ENCODE measurements around the gene DLGAP5.

The DLGAP5 gene, protein sequence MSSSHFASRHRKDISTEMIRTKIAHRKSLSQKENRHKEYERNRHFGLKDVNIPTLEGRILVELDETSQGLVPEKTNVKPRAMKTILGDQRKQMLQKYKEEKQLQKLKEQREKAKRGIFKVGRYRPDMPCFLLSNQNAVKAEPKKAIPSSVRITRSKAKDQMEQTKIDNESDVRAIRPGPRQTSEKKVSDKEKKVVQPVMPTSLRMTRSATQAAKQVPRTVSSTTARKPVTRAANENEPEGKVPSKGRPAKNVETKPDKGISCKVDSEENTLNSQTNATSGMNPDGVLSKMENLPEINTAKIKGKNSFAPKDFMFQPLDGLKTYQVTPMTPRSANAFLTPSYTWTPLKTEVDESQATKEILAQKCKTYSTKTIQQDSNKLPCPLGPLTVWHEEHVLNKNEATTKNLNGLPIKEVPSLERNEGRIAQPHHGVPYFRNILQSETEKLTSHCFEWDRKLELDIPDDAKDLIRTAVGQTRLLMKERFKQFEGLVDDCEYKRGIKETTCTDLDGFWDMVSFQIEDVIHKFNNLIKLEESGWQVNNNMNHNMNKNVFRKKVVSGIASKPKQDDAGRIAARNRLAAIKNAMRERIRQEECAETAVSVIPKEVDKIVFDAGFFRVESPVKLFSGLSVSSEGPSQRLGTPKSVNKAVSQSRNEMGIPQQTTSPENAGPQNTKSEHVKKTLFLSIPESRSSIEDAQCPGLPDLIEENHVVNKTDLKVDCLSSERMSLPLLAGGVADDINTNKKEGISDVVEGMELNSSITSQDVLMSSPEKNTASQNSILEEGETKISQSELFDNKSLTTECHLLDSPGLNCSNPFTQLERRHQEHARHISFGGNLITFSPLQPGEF

DNA sequence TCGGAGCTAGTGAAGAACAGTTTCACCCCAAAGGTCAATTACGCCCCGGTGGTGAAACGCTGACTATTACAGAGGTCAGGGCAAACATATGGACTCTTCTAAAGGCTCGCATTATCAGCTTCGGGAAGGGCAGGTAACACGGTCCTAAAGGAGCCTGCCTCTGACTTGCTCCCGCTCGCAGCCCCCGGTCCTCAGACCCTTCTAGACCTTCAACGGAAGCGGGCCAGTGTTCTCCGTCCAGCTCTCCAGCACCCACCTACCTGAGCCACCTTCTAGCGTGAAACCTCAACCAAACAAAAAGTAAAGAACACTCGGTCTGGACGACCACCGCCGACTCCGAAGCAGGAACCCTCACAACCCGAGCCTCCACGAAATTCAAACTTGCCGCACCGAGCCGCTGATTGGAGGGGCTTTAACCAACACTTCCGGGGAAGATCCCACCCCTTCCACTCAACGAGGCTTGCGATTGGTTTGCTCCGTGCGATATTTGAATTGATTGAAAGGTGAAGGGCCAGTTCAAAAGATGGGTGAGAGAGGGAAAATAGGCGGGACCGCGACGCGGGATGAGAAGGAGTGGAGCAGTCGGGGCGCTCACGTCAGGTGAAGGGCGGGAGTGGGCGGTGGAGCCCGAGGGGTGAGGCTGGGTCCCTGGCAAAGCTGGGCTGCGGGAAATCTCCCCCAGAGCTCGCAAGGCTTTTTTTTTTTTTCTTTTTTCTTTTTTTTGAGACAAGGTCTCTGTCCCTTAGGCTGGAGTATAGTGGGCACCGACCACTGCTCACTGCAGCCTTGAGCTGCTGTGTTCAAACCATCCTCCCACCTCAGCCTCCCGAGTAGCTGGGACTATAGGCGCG lies at the start of gene DLGAP5:
Gene DLGAP5, minus strand, starts transcription at position 383 of the 851 bp plus-strand sequence. CDS start 2,406 bp downstream, outside the sequence.
- no peak for TF ChIP-seq CEBPB (IDR thresholded peaks at IDR 0.05)
- TF ChIP-seq TAF1 (IDR thresholded peaks at IDR 0.05; ENCODE audit: low read depth), result peak; percentile 71
- TF ChIP-seq, protein P1, sequence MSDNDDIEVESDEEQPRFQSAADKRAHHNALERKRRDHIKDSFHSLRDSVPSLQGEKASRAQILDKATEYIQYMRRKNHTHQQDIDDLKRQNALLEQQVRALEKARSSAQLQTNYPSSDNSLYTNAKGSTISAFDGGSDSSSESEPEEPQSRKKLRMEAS (IDR thresholded peaks at IDR 0.05), result peak; percentile 47; the same call in 1 of the 2 replicates
- no peak for TF ChIP-seq CREB1 (IDR thresholded peaks at IDR 0.05; ENCODE audit: low read depth)
- 0 out of 2 replicates have a peak, but pooled peaks have one; percentile 28 for TF ChIP-seq ZBTB7A (IDR thresholded peaks at IDR 0.05; ENCODE audit: low read depth)
- TF ChIP-seq FOXM1 (IDR thresholded peaks at IDR 0.05; ENCODE audit: borderline replicate concordance, low read depth), result peak; percentile 92
- TF ChIP-seq, protein P2, sequence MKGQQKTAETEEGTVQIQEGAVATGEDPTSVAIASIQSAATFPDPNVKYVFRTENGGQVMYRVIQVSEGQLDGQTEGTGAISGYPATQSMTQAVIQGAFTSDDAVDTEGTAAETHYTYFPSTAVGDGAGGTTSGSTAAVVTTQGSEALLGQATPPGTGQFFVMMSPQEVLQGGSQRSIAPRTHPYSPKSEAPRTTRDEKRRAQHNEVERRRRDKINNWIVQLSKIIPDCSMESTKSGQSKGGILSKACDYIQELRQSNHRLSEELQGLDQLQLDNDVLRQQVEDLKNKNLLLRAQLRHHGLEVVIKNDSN (IDR thresholded peaks at IDR 0.05), result no peak
- no peak for TF ChIP-seq NFIC (IDR thresholded peaks at IDR 0.05)
- no peak for TF ChIP-seq YY1 (IDR thresholded peaks at IDR 0.05; ENCODE audit: low read depth)

- no peak for TF ChIP-seq FOXM1 (IDR thresholded peaks at IDR 0.05; ENCODE audit: borderline replicate concordance, low read depth)
- TF ChIP-seq, protein P2 (IDR thresholded peaks at IDR 0.05), result no peak
- TF ChIP-seq CEBPB (IDR thresholded peaks at IDR 0.05), result no peak
- TF ChIP-seq CREB1 (IDR thresholded peaks at IDR 0.05; ENCODE audit: low read depth), result no peak
- no peak for TF ChIP-seq TCF12 (IDR thresholded peaks at IDR 0.05; ENCODE audit: low read depth)
- no peak for TF ChIP-seq EGR1 (IDR thresholded peaks at IDR 0.05)
- TF ChIP-seq NFIC (IDR thresholded peaks at IDR 0.05), result no peak
- TF ChIP-seq, protein P3, sequence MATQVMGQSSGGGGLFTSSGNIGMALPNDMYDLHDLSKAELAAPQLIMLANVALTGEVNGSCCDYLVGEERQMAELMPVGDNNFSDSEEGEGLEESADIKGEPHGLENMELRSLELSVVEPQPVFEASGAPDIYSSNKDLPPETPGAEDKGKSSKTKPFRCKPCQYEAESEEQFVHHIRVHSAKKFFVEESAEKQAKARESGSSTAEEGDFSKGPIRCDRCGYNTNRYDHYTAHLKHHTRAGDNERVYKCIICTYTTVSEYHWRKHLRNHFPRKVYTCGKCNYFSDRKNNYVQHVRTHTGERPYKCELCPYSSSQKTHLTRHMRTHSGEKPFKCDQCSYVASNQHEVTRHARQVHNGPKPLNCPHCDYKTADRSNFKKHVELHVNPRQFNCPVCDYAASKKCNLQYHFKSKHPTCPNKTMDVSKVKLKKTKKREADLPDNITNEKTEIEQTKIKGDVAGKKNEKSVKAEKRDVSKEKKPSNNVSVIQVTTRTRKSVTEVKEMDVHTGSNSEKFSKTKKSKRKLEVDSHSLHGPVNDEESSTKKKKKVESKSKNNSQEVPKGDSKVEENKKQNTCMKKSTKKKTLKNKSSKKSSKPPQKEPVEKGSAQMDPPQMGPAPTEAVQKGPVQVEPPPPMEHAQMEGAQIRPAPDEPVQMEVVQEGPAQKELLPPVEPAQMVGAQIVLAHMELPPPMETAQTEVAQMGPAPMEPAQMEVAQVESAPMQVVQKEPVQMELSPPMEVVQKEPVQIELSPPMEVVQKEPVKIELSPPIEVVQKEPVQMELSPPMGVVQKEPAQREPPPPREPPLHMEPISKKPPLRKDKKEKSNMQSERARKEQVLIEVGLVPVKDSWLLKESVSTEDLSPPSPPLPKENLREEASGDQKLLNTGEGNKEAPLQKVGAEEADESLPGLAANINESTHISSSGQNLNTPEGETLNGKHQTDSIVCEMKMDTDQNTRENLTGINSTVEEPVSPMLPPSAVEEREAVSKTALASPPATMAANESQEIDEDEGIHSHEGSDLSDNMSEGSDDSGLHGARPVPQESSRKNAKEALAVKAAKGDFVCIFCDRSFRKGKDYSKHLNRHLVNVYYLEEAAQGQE (IDR thresholded peaks at IDR 0.05; ENCODE audit: low read depth), result no peak
- TF ChIP-seq TAF1 (IDR thresholded peaks at IDR 0.05; ENCODE audit: low read depth), result no peak
- no peak for TF ChIP-seq TEAD4 (IDR thresholded peaks at IDR 0.05)
Observed at GRCh38 chr14:55240526-55241178, 49.3 kb upstream of the DLGAP5 start.

DNA sequence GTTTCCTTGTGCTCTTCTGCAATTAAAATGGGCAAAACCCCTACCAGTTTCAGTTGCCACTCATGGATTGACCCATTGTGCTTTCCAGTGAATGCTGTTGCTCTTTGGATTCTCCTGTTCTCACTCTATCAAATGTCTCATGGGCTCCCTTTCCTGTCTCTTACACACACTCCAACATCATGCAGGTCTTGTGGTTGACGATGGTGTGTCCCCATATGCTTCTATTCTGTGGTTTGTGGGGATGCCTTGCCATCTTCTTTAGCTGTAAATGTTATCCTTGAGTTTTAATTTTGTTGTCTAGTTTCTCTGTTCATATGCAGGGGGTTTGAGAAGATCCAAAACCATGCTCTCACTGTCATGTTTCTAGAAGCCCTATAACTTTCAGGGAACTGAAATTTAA lies 47.9 kb upstream of the DLGAP5 start:
- TF ChIP-seq TAF1 (IDR thresholded peaks at IDR 0.05; ENCODE audit: low read depth) (no peak), YY1 (IDR thresholded peaks at IDR 0.05; ENCODE audit: low read depth) (no peak), CEBPB (IDR thresholded peaks at IDR 0.05) (no peak), CREB1 (IDR thresholded peaks at IDR 0.05; ENCODE audit: low read depth) (no peak), EGR1 (IDR thresholded peaks at IDR 0.05) (no peak), TCF12 (IDR thresholded peaks at IDR 0.05; ENCODE audit: low read depth) (no peak), FOXM1 (IDR thresholded peaks at IDR 0.05; ENCODE audit: borderline replicate concordance, low read depth) (no peak), TEAD4 (IDR thresholded peaks at IDR 0.05) (no peak), ZBTB7A (IDR thresholded peaks at IDR 0.05; ENCODE audit: low read depth) (no peak), NFIC (IDR thresholded peaks at IDR 0.05) (no peak), RAD21 (IDR thresholded peaks at IDR 0.05; ENCODE audit: low read depth) (no peak)
- TF ChIP-seq, protein P3 (IDR thresholded peaks at IDR 0.05; ENCODE audit: low read depth), result no peak
- TF ChIP-seq, protein P1 (IDR thresholded peaks at IDR 0.05), result no peak

- no peak for TF ChIP-seq CEBPB (IDR thresholded peaks at IDR 0.05)
- TF ChIP-seq RAD21 (IDR thresholded peaks at IDR 0.05; ENCODE audit: low read depth), result no peak
- no peak for TF ChIP-seq TEAD4 (IDR thresholded peaks at IDR 0.05)
- TF ChIP-seq FOXM1 (IDR thresholded peaks at IDR 0.05; ENCODE audit: borderline replicate concordance, low read depth), result no peak
- no peak for TF ChIP-seq NFIC (IDR thresholded peaks at IDR 0.05)
- no peak for TF ChIP-seq CREB1 (IDR thresholded peaks at IDR 0.05; ENCODE audit: low read depth)
- TF ChIP-seq, protein P1 (IDR thresholded peaks at IDR 0.05), result no peak
- TF ChIP-seq YY1 (IDR thresholded peaks at IDR 0.05; ENCODE audit: low read depth), result no peak
- TF ChIP-seq TCF12 (IDR thresholded peaks at IDR 0.05; ENCODE audit: low read depth), result no peak
- TF ChIP-seq, protein P2 (IDR thresholded peaks at IDR 0.05), result no peak
- TF ChIP-seq, protein P3 (IDR thresholded peaks at IDR 0.05; ENCODE audit: low read depth), result no peak
- no peak for TF ChIP-seq TAF1 (IDR thresholded peaks at IDR 0.05; ENCODE audit: low read depth)
- no peak for TF ChIP-seq EP300 (IDR thresholded peaks at IDR 0.05; ENCODE audit: borderline replicate concordance)
Observed at GRCh38 chr14:55238019-55238680, 46.8 kb upstream of the DLGAP5 start.
